BJ (cell line): ENCODE results near the gene ABCC5. TPM values are rescaled to one million over a fixed set of nuclear protein-coding genes. Genes with fewer than 3 reads are reported as not detected.

Experiments
- CTCF ChIA-PET: fragments of 350-600 bp; formaldehyde crosslinking; extraction: SDS; loops from one replicate; lab custom pipeline; 2021; ENCODE audit warnings: antibody characterized with exemption, inconsistent platforms; lab: Yijun Ruan, JAX
- POLR2A ChIA-PET: fragments of 300-600 bp; sonication (Branson Sonifier 250); formaldehyde crosslinking; extraction: SDS; loops from one replicate; lab custom pipeline; 2021; ENCODE audit warnings: antibody characterized with exemption; lab: Charles Lee
- DNase-seq: peaks from one replicate; pipeline ENCODE4 v3.0.0-alpha.2; 2011; ENCODE audit warnings: low read depth
- H3K27me3 ChIP-seq: 2 replicates; pipeline ENCODE4 v1.6.0; 2011; ENCODE audit warnings: low read length; ENCODE audit not compliant: control insufficient read depth, insufficient read depth
- H3K36me3 ChIP-seq: 2 replicates; pipeline ENCODE4 v1.5.1; 2011; ENCODE audit warnings: low read length; ENCODE audit not compliant: control insufficient read depth, insufficient read depth
- H3K4me3 ChIP-seq: 2 replicates; pipeline ENCODE4 v1.5.1; 2011; ENCODE audit warnings: low read depth, mild to moderate bottlenecking, control low read depth, low read length
- CTCF ChIP-seq: IDR thresholded peaks from 2 replicates; pipeline ENCODE4 v1.5.1; 2011; ENCODE audit warnings: low read depth, mild to moderate bottlenecking, control low read depth, inconsistent platforms, low read length, moderate library complexity; ENCODE audit not compliant: insufficient read depth
- polyA plus RNA-seq: library from polyadenylated mRNA; depleted of rRNA; stranded (reverse); fragments of >200 nt; gene quantifications from 2 replicates; pipeline ENCODE4 v1.2.3, GENCODE V29; 2011

ABCC5 gene
- polyA plus RNA-seq, 1 experiment = 16.9 TPM

DNA sequence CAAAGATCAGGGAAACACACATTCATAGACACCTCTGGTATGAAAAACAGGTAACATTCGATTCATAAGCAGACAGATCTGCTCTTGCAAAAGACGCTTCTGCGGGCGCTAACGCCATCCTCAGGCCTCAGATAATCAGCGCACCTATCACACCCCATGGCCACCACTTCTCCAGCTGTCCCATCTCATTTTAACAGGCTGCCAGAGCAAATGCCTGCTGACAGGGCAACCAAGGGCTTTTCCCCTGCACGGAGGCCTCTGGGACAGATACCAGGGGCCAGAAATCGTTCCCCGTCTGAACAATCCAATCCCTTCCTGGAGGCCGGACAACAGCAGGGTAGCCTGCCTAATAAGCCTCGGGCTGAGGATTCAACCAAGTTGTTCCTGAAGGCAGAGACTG lies 15.2 kb downstream of the ABCC5 start:
- no peak for DNase-seq
- Histone ChIP-seq H3K36me3 (no peaks in the 10 kb centered on the region), H3K4me3 (no peak overlapping the region), H3K27me3 (no peaks in the 10 kb centered on the region)
- ChIA-PET POLR2A (no interaction called here), CTCF (interaction anchor here (3.0 kb wide), 1 partner anchor 15 kb away, joined by 11 read pairs; the partner anchor contains the start of gene ABCC5)
- no peak for TF ChIP-seq CTCF

DNA sequence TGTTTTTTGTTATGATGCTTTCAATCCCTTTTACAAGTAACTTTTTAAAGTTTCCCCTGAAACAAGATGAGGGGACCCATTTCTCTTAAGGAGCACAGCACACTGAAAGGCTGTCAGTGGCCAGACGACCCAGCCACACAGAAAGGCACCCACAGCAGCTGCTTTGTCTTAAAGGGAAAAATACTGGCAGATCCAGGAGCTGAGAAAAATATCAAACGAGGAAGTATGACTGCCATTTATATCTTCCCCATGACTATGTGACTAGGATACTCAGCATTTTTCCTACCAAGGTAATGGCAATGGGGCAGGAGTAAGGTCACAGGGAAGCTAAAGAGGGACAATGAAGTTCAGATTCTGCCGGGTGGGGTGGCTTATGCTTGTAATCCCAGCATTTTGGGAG lies 15.9 kb downstream of the ABCC5 start:
- Histone ChIP-seq H3K36me3 (no peaks in the 10 kb centered on the region), H3K4me3 (no peak overlapping the region), H3K27me3 (no peaks in the 10 kb centered on the region)
- POLR2A ChIA-PET = no interaction called here
- CTCF ChIA-PET = interaction anchor here (3.0 kb wide), 1 partner anchor 16 kb away, joined by 11 read pairs; the partner anchor contains the start of gene ABCC5
- DNase-seq = no peak
- no peak for TF ChIP-seq CTCF

GRCh38 chr3:183991403-183991802 lies 26.3 kb downstream of the ABCC5 start:
- TF ChIP-seq CTCF = no peak
- ChIA-PET POLR2A (no interaction called here), CTCF (interaction anchor here (1.1 kb wide), 1 partner anchor 27 kb away, joined by 4 read pairs; the partner anchor contains the start of gene ABCC5)
- DNase-seq = no peak
- Histone ChIP-seq H3K27me3 (no peaks in the 10 kb centered on the region), H3K36me3 (no peaks in the 10 kb centered on the region), H3K4me3 (no peak overlapping the region)

DNA sequence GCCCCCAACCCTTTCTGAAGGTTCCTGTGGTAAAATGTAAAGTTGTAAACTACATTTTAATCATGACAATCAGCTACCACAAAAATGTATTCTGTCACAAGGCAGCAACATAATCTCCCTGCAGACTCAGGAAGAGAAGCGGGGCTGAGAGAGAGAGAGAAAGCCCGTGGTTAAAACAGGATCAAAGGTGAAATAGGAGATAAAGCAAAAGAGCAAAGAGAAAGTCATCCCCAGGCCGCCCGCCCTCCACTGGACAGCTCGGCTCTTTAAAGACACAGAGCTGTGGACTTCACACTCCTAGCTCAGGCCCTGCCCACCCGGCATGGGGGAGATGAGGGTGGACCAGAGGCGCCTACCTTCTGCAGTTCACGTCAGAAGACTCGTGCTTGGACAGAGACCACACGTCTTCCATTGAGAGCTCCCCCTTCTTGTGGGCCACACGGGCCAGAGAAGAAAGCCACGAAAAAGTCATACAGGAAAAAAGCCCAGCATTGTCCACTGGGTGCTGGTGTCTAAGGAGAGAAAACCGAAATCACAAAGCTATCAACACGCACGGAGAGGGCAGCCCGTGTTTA lies 29.4 kb downstream of the ABCC5 start:
- Histone ChIP-seq H3K36me3 (no peaks in the 10 kb centered on the region; the same call in 1 of the 2 replicates), H3K4me3 (no peak overlapping the region), H3K27me3 (no peaks in the 10 kb centered on the region)
- POLR2A ChIA-PET = interaction anchor here (0.6 kb wide), 1 partner anchor 381 kb away, joined by 3 read pairs; no protein-coding TSS in a partner anchor
- no peak for TF ChIP-seq CTCF
- CTCF ChIA-PET = interaction anchor here (0.5 to 2.8 kb wide), 6 partner anchors 10 to 288 kb away, joined by 3 to 12 read pairs (median 3); no protein-coding TSS in a partner anchor
- DNase-seq = peak; percentile 26

DNA sequence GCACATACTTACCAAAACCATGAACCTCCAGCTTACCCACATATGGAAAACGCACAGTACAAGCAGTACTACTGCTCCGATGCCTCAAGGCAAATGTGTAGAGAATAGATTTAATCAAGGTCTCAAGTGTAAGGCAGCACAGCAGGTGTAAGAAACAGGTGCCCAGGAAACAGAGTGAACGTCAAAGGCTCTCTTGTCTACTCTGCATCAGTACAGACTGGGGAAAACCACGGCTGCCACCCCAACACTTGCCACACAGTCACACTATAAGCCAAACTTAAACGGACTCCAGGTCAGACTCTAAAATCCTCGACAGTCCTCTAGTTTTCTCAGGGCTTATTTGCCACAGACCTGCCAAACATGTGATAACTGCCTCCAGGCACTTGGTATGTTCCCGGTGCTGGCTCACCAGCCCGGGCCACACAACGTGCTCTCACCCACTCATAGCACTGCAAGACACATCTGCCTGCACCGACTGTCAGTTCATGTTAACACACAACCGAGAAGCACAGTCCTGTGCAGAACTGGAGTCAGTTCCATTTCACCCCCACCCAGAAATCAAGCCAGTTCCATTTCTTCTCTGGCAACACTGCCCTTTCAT lies 30.6 kb downstream of the ABCC5 start:
- no peak overlapping the region for H3K4me3 ChIP-seq
- peaks cover 3% of the 10 kb centered on the region for H3K36me3 ChIP-seq
- ChIA-PET CTCF (interaction anchor here (1.0 to 2.8 kb wide), 2 partner anchors 11 to 12 kb away, joined by 5 to 12 read pairs; no protein-coding TSS in a partner anchor), POLR2A (no interaction called here)
- no peak for DNase-seq
- TF ChIP-seq CTCF = no peak
- no peaks in the 10 kb centered on the region; the same call in 1 of the 2 replicates for H3K27me3 ChIP-seq
